HG03103 (cell line): Measurements from ENCODE around the gene OR4C6.

Experiments used
- ATAC-seq: cut with Tn5 transposase; IDR thresholded peaks from one replicate; pipeline ENCODE4 v1.9.1; 2021; ENCODE audit warnings: low read depth; ENCODE audit not compliant: unreplicated experiment

OR4C6 gene

GRCh38 chr11:55661901-55662300, at the start of gene OR4C6:
Gene OR4C6 (plus strand): TSS chr11:55662201. CDS start chr11:55665167, 2,966 bp downstream.
- no peak for ATAC-seq

- ATAC-seq: no peak
Observed at GRCh38 chr11:55624531-55624930, 37.5 kb upstream of the OR4C6 start.

- ATAC-seq: no peak
Observed at GRCh38 chr11:55634813-55635212, 27.2 kb upstream of the OR4C6 start, which contains the start of gene OR4P4. Gene OR4P4 (plus strand): TSS chr11:55635113.

DNA sequence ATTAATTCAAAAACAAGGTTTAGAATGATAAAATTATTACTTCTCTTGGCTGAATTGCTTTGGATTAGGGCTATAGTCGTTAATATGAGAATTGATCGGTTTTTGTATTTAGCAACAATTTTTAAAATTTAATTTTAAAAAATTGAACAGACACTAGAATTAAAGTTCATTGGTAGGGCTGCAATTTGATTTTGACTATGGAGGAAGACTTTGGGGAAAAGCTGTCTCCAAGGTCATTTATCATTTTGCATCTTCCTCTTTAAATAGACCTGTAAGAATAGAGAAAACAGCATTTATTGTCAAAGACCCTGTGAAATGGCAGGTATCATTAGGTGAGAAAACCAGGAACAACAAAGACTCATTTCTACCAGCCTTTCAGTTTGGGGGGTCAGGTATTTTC, 14.0 kb upstream of the OR4C6 start, which contains the start of gene OR4S2:
OR4S2 (plus strand) TSS at position 301 of the 400 bp plus-strand sequence. CDS start 2,577 bp downstream, outside the sequence.
- no peak for ATAC-seq

- ATAC-seq: no peak
Observed at GRCh38 chr11:55652560-55652959, 9.4 kb upstream of the OR4C6 start.

GRCh38 chr11:55655096-55655495, 6.9 kb upstream of the OR4C6 start:
- no peak for ATAC-seq

GRCh38 chr11:55658031-55658573, 3.9 kb upstream of the OR4C6 start:
- peak; percentile 92 for ATAC-seq

- peak; percentile 24 for ATAC-seq
Observed at GRCh38 chr11:55658608-55659007, 3.4 kb upstream of the OR4C6 start.

DNA sequence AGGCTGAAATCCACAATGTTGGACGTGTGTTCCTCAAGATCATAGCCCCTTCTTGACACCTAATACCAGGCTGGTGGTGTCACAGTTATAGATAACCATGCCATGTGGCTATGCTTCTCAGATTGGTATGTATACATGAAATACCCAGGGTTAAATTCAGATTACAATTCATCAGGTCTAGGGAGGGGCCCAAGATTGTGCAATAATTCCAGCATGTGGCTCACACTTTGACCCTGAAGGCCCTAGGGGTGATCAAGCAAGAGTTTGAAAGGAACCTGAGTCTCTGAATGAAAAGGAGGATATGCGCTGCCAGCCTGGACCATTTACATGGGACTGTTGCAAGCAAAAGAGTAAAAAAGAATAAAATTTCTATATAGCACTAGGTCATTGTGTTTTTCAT, 7.4 kb downstream of the OR4C6 start:
- ATAC-seq: no peak

DNA sequence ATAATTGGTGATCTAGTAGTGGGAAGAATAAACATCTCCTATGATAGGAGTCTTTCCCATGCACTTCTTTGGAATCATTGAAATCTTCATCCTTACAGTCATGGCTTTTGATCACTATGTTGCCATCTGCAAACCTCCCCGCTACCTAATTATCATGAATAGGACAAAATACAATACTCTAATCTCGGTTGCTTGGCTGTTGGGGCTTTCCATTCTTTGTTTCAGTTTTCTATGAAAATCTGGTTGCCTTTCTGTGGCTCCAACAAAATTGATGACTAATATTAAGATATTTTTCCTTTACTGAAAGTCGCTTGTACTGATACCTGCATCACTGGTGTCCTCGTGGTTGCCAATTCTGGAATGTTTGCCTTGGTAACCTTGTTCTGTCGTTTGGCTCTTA, 11.9 kb downstream of the OR4C6 start:
- no peak for ATAC-seq

DNA sequence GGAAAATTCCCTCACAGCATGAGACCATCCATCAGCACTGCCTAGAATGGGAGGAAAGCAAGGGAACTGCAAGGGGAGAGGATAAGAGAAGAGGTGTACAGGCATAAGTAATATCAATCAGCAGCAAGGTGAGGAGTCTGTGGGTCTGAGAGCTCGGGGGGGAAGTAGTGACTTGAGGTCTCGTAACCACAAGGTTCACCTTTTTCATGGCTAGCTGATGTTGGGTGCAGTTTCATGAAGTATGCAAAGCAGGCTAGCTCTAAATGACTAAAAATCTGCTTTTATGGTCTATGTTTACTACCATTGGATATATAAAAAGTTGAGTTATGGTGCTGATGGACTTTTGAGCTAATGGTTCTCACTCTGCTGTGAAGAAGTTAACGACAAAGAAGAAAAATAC, 35.8 kb downstream of the OR4C6 start:
- ATAC-seq: no peak

GRCh38 chr11:55701429-55701828, 39.4 kb downstream of the OR4C6 start:
- no peak for ATAC-seq

DNA sequence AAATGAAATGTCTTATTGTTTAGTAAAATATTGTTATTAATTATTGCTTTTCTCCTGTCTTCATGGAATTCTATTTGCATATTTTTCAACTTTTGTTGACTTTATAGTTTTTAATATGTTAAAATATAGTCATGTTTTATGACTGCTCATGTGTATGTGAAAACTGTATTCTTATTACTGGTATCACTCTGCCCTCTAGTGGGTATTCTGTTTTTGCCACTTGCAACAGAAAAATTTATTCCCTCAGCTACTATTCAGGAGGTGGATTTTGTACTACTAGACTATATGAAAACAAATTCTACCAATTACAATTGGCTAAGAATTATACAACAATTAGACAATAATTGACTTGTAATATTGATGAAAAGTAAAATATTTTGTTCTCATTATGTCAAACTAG, 45.0 kb downstream of the OR4C6 start:
- no peak for ATAC-seq

- ATAC-seq: no peak
Observed at GRCh38 chr11:55714982-55715888, 53.2 kb downstream of the OR4C6 start.
